Upper lobe of left lung (tissue), 4 donors: Measurements from ENCODE around the gene DKK3.

Experiments used
- EP300 ChIP-seq, 4 donors: sonication (generic); formaldehyde crosslinking; IDR thresholded peaks; one replicate each; pipeline ENCODE4 v1.5.1; 2017; ENCODE audit warnings: antibody characterized with exemption in 4 of 4, control low read depth in 2 of 4
- POLR2AphosphoS5 ChIP-seq, 2 donors: sonication (generic); formaldehyde crosslinking; IDR thresholded peaks; one replicate each; pipeline ENCODE4 v1.5.1; 2017; ENCODE audit warnings: antibody characterized with exemption in 2 of 2

DNA sequence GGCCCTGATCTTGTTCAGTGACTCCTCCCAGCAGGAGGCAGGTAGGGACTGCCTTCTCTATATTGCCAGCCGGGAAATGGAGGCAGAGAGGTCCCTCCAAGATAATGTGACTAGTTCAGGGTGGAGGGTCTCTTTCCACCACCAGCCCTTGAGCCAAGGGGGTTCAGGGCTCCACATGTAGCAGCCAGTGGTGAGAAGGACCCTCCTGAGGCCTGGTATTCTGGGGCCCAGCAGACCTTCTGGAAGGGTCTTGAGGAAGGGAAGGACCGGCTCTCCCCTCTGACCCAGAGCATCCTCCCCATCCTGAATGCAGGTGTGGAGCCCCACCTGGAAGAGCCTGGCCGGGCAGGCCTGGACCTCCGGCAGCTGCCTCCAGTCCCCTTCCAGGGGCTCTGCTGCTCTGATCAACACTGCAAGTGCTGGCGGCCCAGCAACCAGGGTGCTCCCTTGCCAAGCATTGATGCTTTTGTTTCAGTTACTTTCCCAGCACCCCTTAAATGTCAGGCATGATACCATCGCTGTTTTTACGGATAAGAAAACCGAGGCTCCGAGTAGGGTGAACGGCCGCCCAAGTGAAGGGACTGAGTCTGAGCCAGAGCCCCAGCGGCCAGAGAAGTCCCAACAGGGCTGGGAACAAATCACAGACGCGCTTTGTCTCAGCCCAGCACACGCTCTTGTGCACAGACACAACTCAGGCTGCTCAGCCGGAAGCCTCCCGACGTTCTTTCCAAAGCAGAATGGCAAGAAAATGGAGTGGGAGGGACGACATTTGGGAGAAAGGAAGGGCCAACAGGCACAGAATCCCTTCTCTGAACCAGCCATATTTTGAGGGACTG, 38.8 kb downstream of the DKK3 start:
- TF ChIP-seq POLR2AphosphoS5 (IDR thresholded peaks at IDR 0.05) (no peak), EP300 (IDR thresholded peaks at IDR 0.05) (no peak)
